AG04450 (cell line): Measurements from ENCODE around the gene FHAD1. TPM values are rescaled to one million over a fixed set of nuclear protein-coding genes. Genes with fewer than 3 reads are reported as not detected.

ENCODE experiments used
- CTCF ChIA-PET: fragments of 300-600, 350-600 bp; formaldehyde crosslinking; extraction: SDS; loops from one replicate; lab custom pipeline; 2022; ENCODE audit warnings: antibody characterized with exemption, inconsistent platforms; lab: Charles Lee
- POLR2A ChIA-PET: fragments of 350-600 bp; formaldehyde crosslinking; extraction: SDS; loops from one replicate; lab custom pipeline; 2021; ENCODE audit warnings: antibody characterized with exemption, inconsistent platforms; lab: Yijun Ruan, JAX
- DNase-seq: peaks from one replicate; pipeline ENCODE4 v3.0.0-alpha.2; 2011; ENCODE audit warnings: low read depth, low spot score
- H3K27ac ChIP-seq: one replicate; pipeline ENCODE4 v1.5.1; 2012; ENCODE audit warnings: low read depth, low read length, control low read depth
- H3K27me3 ChIP-seq: one replicate; pipeline ENCODE4 v1.6.0; 2012; ENCODE audit warnings: low read length; ENCODE audit not compliant: control insufficient read depth, insufficient read depth
- H3K4me3 ChIP-seq: 2 replicates; pipeline ENCODE4 v1.5.1; 2011; ENCODE audit warnings: mild to moderate bottlenecking, low read depth, low read length, control low read depth
- H3K9me3 ChIP-seq: 2 replicates; pipeline ENCODE4 v1.5.1; 2012; ENCODE audit warnings: low read length; ENCODE audit not compliant: control insufficient read depth, insufficient read depth
- polyA plus RNA-seq: library from polyadenylated mRNA; depleted of rRNA; stranded (reverse); fragments of >200 nt; gene quantifications from 2 replicates; pipeline ENCODE4 v1.2.3, GENCODE V29; 2011
- TF ChIP-seq, protein P1 (sequence below): IDR thresholded peaks from 2 replicates; pipeline ENCODE4 v1.5.1; 2011; ENCODE audit warnings: low read depth, low read length, control low read depth, inconsistent platforms

The FHAD1 gene
- polyA plus RNA-seq, 1 experiment, result 0.36 TPM

DNA sequence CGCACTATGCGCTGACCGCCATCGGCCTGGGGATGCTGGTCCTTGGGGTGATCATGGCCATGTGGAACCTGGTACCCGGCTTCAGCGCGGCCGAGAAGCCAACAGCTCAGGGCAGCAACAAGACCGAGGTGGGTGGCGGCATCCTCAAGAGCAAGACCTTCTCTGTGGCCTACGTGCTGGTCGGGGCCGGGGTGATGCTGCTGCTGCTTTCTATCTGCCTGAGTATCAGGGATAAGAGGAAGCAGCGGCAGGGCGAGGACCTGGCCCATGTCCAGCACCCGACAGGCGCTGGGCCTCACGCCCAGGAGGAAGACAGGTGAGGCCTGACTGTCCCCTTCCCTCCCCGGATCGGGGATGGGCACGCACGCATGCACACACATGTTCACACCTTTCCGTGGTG, 31.9 kb upstream of the FHAD1 start:
- ChIA-PET CTCF (interaction anchor here (1.5 kb wide), 1 partner anchor 62 kb away, joined by 3 read pairs; the partner anchor contains the start of gene TMEM51), POLR2A (interaction anchor here (1.0 kb wide), 1 partner anchor 36 kb away, joined by 3 read pairs; no protein-coding TSS in a partner anchor)
- TF ChIP-seq, protein P1, sequence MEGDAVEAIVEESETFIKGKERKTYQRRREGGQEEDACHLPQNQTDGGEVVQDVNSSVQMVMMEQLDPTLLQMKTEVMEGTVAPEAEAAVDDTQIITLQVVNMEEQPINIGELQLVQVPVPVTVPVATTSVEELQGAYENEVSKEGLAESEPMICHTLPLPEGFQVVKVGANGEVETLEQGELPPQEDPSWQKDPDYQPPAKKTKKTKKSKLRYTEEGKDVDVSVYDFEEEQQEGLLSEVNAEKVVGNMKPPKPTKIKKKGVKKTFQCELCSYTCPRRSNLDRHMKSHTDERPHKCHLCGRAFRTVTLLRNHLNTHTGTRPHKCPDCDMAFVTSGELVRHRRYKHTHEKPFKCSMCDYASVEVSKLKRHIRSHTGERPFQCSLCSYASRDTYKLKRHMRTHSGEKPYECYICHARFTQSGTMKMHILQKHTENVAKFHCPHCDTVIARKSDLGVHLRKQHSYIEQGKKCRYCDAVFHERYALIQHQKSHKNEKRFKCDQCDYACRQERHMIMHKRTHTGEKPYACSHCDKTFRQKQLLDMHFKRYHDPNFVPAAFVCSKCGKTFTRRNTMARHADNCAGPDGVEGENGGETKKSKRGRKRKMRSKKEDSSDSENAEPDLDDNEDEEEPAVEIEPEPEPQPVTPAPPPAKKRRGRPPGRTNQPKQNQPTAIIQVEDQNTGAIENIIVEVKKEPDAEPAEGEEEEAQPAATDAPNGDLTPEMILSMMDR, result no peak

DNA sequence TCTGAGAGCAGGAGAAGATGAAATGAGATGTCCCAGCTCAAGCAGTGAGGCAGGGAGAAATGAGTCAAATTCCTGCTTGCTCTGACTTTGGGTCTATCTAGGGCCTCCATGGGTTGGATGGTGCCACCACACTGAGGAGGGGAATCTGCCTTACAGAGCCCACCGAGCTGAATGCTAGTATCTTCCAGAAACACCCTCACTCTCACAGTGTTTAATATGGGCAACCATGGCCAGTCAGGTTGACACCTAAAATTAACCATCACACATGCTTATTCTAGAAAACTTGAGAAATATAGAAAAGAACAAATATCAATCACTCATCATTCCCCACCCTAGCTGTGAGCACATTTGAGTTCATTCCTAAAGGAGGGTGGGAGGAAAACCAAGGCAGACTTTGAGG, 29.4 kb upstream of the FHAD1 start:
- CTCF ChIA-PET, result no interaction called here
- Histone ChIP-seq H3K4me3 (no peak overlapping the region), H3K27ac (no peak overlapping the region), H3K27me3 (no peaks in the 10 kb centered on the region), H3K9me3 (peaks cover 5% of the 10 kb centered on the region; the same call in 1 of the 2 replicates)
- DNase-seq, result no peak
- POLR2A ChIA-PET, result no interaction called here
- TF ChIP-seq, protein P1, result no peak

More for the DNA sequence above, 31.9 kb upstream of the FHAD1 start:
- Histone ChIP-seq H3K9me3 (peaks cover 5% of the 10 kb centered on the region; the same call in 1 of the 2 replicates), H3K27ac (peak overlapping the region; percentile 52), H3K4me3 (no peak overlapping the region), H3K27me3 (no peaks in the 10 kb centered on the region)
- no peak for DNase-seq

DNA sequence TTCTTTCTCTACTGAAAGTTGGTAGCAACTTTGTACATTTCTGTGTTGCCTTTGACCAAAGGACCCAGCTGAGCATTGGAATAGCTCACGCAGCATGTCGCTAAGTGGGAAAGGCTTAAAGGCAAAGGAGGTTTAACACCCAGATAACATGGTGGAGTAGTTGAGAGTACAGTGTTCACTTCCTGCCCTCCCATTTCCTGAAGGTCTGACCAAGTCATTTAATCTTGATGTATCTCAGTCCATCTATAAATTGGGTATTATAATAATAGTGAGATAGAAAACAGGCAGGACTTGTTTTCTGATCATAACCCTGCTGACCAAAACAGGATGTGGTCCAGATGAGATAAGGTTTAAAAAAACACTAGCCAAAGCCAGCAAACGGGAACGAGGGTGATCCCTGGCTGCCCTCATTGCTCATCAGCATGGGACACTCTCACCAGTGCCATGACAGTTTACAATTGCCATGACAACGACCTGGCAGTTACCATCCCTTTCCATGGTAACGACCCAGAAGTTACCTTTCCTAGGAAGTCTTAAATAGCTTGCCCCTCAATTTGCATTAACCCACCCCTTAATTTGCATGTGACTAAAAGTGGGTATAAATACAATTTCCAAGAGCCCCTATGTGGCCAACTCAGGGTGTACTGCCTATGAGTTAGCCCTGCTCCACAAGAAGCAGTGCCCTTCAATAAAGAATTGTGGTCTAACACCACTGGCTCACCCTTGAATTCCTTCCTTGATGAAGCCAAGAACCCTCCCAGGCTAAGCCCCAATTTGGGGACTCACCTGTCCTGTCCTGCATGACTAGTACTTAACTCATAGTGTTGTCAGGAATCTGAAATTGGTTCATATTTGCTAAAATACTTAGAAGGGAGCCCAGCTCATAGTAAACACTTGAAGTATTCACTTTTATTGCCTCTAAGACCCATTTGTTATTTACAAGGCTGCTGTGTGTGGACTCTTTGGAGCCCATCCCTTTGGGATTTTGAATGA, 28.4 kb upstream of the FHAD1 start:
- Histone ChIP-seq H3K4me3 (no peak overlapping the region), H3K27me3 (no peaks in the 10 kb centered on the region), H3K27ac (no peak overlapping the region), H3K9me3 (peaks cover 5% of the 10 kb centered on the region; the same call in 1 of the 2 replicates)
- CTCF ChIA-PET, result interaction anchor here (0.5 kb wide), 1 partner anchor 151 kb away, joined by 3 read pairs; no protein-coding TSS in a partner anchor
- DNase-seq, result no peak
- TF ChIP-seq, protein P1, result no peak
- POLR2A ChIA-PET, result no interaction called here

DNA sequence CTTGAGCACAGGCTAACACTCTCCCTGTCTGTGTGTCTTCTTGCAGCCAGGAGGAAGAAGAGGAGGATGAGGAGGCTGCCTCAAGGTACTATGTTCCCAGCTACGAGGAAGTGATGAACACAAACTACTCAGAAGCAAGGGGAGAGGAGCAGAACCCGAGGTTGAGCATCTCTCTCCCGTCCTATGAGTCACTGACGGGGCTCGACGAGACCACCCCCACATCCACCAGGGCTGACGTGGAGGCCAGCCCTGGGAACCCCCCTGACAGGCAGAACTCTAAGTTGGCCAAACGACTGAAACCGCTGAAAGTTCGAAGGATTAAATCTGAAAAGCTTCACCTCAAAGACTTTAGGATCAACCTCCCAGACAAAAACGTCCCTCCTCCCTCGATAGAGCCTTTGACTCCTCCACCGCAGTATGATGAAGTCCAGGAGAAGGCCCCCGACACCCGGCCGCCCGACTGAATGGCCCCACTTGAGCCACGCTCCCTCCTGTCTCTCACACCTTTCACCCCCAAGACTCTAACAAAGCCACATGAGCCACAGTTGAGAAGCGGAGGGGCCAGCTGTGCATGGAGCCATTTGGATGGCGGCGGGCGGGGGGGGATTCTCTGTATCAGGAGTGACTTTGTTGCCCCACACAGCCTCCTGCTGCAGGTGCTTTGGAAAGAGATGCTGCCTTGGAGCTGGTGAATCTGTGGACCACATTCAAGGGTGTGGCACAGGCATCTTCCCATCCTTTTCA, 27.6 kb upstream of the FHAD1 start:
- Histone ChIP-seq H3K27me3 (no peaks in the 10 kb centered on the region), H3K9me3 (peaks cover 5% of the 10 kb centered on the region; the same call in 1 of the 2 replicates), H3K4me3 (no peak overlapping the region), H3K27ac (peak overlapping the region; percentile 11)
- TF ChIP-seq, protein P1, result no peak
- DNase-seq, result no peak
- ChIA-PET CTCF (no interaction called here), POLR2A (interaction anchor here (0.6 kb wide), 1 partner anchor 1453 kb away, joined by 4 read pairs; no protein-coding TSS in a partner anchor)
